ENCODE measurements around the gene PDE7B. TPM values are rescaled to one million over a fixed set of nuclear protein-coding genes. Genes with fewer than 3 reads are reported as not detected.
A peak's percentile ranks its signal among the peaks of the same experiment; 100 is the strongest.

PDE7B gene
- polyA plus RNA-seq, 3 donors: 5.5 to 10.5 (median 8.5) TPM

- DNase-seq (ENCODE audit: extremely low read depth in 1 of 11, low read depth in 9 of 11, low spot score in 4 of 11): no peak
These were observed 147.9 kb downstream of the PDE7B start for GRCh38 chr6:135999393-135999792.

GRCh38 chr6:136007345-136007744, 155.8 kb downstream of the PDE7B start:
- DNase-seq (ENCODE audit: extremely low read depth in 1 of 11, low read depth in 9 of 11, low spot score in 4 of 11): no peak

GRCh38 chr6:136011475-136011874, 160.0 kb downstream of the PDE7B start:
- DNase-seq (ENCODE audit: extremely low read depth in 1 of 11, low read depth in 9 of 11, low spot score in 4 of 11): no peak

- DNase-seq (ENCODE audit: extremely low read depth in 1 of 11, low read depth in 9 of 11, low spot score in 4 of 11): no peak
These were observed 160.8 kb downstream of the PDE7B start for GRCh38 chr6:136012198-136012887.

- no peak for DNase-seq (ENCODE audit: extremely low read depth in 1 of 11, low read depth in 9 of 11, low spot score in 4 of 11)
These were observed 161.4 kb downstream of the PDE7B start for GRCh38 chr6:136012943-136013342.

- no peak for DNase-seq (ENCODE audit: extremely low read depth in 1 of 11, low read depth in 9 of 11, low spot score in 4 of 11)
These were observed 163.2 kb downstream of the PDE7B start for GRCh38 chr6:136014454-136015437.

GRCh38 chr6:136015531-136015930, 164.0 kb downstream of the PDE7B start:
- DNase-seq (ENCODE audit: extremely low read depth in 1 of 11, low read depth in 9 of 11, low spot score in 4 of 11): no peak

- no peak for DNase-seq (ENCODE audit: extremely low read depth in 1 of 11, low read depth in 9 of 11, low spot score in 4 of 11)
These were observed 165.0 kb downstream of the PDE7B start for GRCh38 chr6:136016228-136017225.

- no peak for DNase-seq (ENCODE audit: extremely low read depth in 1 of 11, low read depth in 9 of 11, low spot score in 4 of 11)
These were observed 169.2 kb downstream of the PDE7B start for GRCh38 chr6:136020691-136021090.

- no peak for DNase-seq (ENCODE audit: extremely low read depth in 1 of 11, low read depth in 9 of 11, low spot score in 4 of 11)
These were observed 170.8 kb downstream of the PDE7B start for GRCh38 chr6:136022224-136022874.

- DNase-seq (ENCODE audit: extremely low read depth in 1 of 11, low read depth in 9 of 11, low spot score in 4 of 11): no peak
These were observed 173.2 kb downstream of the PDE7B start for GRCh38 chr6:136024711-136025110.

- no peak for DNase-seq (ENCODE audit: extremely low read depth in 1 of 11, low read depth in 9 of 11, low spot score in 4 of 11)
These were observed 174.2 kb downstream of the PDE7B start for GRCh38 chr6:136025736-136026135.

- DNase-seq (ENCODE audit: extremely low read depth in 1 of 11, low read depth in 9 of 11, low spot score in 4 of 11): no peak
These were observed 178.6 kb downstream of the PDE7B start for GRCh38 chr6:136030131-136030530.

GRCh38 chr6:136031982-136032381, 180.5 kb downstream of the PDE7B start:
- peak in 1 of 11 donors; percentile 20 for DNase-seq (ENCODE audit: extremely low read depth in 1 of 11, low read depth in 9 of 11, low spot score in 4 of 11)

- DNase-seq (ENCODE audit: extremely low read depth in 1 of 11, low read depth in 9 of 11, low spot score in 4 of 11): no peak
These were observed 181.9 kb downstream of the PDE7B start for GRCh38 chr6:136033416-136033815.

GRCh38 chr6:136034422-136034821, 182.9 kb downstream of the PDE7B start:
- no peak for DNase-seq (ENCODE audit: extremely low read depth in 1 of 11, low read depth in 9 of 11, low spot score in 4 of 11)

- no peak for DNase-seq (ENCODE audit: extremely low read depth in 1 of 11, low read depth in 9 of 11, low spot score in 4 of 11)
These were observed 184.0 kb downstream of the PDE7B start for GRCh38 chr6:136035378-136036070.

- DNase-seq (ENCODE audit: extremely low read depth in 1 of 11, low read depth in 9 of 11, low spot score in 4 of 11): no peak
These were observed 184.5 kb downstream of the PDE7B start for GRCh38 chr6:136036071-136036380.
